CD4-positive, alpha-beta T cell treated with Interleukin-6 for 4 hours (primary cell): ENCODE results near the gene ADGRF3.
"Not testable (repeated sequence)": the region's sequence is repeated elsewhere in the genome, so short reads cannot be mapped to it uniquely, and the experiment has no call there.

Experiments
- DNase-seq: peaks from one replicate; pipeline ENCODE4 v3.0.0-alpha.2; 2020; ENCODE audit warnings: mixed read lengths

Gene ADGRF3

DNA sequence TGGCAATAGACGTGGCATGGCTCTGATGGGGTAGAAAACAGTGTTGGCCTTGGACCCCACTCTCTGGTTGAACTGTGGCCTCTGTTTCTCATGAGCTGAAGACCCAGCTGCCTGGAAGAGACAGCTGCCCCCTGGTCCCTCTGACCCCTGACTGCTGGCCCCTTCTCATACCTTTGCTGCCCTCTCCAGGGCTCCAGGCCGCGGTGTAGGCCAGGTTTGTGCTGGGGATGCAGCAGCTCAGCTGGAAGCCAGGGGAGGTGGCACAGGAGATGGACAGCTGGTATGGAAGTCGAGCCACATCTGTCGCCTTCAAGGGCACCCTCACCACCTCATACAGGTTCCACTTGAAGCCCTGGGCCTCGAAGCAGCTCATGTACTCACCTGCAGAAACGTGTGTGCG, 32.3 kb downstream of the ADGRF3 start:
- no peak for DNase-seq

DNA sequence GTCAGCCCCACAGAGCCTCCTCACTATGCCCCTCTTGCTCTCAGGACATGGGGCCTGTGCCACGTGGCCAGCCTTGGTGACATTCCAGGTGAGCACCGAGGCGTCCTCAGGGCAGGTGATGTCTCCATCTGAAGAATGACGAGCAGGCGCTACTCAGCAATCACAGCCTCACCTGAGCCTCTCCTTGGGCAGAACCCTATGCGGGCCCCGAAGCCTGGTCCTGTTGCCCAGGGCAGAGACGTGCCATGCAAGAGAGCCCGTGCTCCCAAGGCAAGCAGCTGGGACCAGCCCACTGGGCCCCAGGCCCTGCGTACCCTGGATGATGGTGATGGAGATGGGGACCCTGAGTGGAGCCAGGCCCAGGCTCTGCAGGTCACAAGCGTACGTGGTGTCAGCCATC, 33.1 kb downstream of the ADGRF3 start:
- no peak for DNase-seq

DNA sequence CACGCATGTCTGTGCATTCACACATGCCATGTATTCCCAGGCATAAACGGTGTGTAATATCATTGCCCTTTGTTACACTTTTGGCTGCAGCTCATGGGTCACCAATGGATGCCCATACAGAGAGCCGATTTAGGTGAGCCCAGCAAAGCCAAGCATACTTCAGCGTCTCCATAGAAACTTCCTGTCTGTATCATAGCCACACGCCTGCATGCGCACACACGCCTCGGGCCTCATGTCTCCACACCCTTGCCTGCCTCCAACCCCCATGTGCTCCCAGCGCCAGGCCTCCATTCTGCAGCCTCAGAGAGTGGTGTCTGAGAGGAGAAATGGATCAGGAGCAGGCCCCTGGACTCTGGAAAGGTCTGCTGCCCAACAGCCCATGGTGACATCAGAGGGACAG, 34.1 kb downstream of the ADGRF3 start:
- DNase-seq, result no peak

DNA sequence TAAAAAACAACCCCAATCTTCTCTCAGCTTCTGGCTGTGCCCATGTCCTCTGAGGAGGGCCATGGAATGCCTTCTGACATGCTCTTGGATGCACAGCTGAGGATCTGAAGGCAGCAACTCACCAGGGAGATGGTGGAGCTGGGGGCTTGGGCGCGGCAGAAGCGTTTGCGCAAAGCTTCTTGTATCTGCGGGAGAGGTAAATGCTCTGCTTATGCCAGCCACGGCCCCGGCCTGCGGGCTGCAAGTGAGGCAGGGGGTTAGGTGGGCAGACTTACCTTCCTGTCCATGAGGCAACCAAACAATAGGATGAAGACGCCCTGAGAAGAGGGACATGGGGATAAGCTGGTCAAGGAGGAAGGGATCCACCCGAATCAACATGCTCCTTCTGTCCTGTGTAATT, 36.7 kb downstream of the ADGRF3 start:
- DNase-seq, result no peak

DNA sequence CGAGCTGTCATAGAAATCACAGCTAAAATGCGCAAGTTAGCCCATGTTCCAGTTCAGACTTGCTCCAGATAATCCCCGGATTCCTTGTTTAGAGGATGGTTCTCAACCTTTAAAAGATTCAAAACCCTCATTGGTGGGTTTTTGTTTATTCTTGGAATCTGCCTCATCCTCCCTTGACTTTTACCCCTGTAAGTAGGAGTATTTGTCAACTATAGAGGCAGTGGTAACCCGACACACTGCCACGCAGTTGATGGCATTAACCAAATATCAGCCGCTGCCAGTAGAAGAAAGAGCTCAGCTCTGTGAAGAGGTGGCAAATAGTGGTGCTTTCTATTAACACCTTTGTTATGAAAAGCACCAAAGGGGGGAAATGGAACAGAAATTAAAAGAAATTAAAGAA, 41.0 kb downstream of the ADGRF3 start:
- DNase-seq, result no peak

DNA sequence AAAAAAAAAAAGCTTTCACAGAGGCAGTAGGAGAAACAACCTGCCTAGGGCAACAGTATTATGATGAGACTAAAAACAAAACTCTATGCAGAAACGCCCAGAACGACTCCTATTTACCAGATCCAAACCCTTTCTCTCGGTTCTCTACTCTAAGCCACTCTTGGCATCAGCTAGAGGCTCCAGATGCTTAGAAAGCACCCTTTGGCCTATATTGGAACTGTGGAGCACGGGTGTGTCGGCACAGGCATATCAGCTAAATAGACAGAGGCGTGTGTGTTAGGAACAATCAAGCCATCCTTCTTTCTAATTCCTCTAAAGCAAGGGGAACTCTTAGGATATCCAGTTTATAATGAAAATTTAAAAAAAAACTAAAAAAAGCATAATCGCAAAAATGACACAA, 41.5 kb downstream of the ADGRF3 start:
- DNase-seq, result not testable (repeated sequence)

DNA sequence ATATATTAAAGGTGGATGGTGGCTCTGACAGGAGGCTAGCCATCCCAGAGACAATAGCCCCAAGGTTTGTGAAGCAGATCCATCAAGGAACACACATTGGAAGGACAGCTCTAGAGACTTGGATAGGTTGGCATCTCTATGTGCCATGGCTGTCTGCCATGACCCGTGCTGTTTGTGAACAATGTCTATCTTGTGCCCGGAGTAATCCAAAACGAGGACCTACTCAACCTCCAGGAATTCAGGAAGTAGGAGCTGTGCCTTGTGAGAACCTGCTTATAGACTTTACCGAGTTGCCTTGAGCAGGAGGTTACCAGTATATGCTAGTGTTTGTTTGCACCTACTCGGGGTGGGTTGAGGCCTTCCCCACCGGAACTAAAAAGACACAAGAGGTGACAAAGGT, 43.7 kb downstream of the ADGRF3 start:
- no peak for DNase-seq

DNA sequence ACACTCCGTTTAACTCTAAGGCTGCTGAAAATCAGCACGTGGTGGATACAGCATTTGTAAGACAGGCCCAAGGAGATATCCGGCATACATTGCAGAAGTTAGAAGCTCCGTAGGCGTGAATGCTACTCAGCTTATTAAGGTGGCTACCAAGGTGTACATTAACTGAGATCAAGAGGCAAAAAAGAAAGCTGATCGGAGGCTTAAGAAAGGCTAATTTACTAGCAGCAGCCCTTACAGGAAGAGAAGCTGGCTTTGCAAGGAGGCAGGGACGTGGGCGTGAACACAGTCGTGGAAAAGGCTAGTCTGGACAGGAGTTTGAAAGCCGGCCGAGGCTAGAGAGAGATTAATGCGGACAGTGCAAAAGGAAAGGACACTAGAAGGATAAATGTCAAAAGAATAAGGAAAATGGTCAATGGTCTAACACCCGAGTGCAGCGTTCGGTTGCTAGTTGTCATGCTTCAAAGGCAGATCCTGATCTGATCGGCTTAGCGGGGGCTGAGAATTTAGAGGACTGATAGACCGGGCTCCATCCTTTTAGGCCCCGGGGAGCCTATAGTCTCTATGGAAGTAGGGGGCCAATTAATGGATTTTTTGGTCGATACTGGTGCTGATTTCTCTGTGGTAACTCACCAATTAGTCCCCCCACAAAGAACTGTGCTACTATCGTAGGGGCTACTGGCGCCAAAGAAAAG, 46.2 kb downstream of the ADGRF3 start:
- DNase-seq, result peak; percentile 35

DNA sequence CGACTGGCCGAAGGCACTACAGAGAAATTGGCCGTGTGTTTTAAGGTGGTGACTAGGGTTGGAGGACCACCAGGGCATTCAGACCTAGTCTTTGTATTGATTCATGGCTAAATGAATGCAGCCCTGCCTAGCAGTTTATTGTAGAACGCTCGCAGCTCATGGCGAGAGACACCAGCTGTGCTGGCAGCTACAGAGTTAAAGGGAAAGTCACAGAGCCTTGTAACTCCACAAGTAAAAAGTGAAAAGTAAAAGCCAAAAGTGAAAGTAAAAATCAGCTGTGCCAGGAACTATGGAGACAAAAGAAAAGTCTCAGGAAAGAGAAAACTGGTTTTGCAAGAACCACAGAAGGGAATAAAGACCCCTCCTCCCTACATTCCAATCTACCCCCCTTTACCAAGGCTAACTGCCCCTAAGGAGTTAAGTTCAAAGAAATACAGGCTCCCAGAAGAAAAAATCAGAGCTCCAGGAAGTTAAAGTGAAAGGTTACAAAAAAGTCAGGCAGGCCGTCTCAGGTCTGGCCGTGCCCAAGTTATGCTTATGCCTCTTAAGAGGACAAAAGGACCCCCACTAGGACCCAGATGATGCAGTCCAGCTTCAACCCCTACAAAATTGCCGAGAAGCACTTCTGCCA, 47.0 kb downstream of the ADGRF3 start:
- DNase-seq, result peak; percentile 34

DNA sequence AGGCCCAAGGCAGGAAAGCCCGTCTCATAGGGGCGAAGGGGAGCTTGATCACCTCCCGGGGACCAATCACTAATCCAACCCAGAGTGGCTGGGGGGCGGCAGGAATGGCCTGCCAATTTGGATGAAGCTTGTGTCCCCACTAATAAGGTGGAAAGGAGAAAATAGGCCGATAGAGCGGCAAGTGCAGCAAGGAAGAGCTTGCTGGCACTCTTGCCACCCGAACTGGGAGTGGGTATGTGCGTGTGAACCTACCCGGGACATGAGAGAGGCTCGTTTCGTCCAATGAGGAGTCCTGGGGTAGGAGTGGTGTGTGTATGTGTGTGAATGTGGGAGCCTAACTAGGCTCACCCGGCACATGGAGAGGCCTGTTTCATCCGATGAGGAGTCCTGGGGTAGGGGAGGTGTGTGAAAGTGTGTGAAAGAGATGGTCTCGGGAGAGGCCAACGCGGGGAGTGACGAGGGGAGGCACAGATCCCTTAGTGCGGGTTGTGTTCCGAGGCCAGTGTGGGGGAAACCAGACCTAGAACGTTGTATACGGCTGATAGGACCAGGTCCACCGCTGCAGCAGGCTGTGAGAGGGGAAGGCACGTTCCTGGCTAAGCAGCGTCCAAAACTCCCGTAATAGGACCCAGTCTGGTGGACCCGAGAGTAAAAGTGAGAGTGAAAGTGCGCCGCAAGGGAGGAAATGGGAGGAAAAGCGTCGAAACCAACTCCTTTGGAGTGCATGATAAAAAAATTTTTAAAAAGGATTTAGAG, 47.8 kb downstream of the ADGRF3 start:
- peak; percentile 66 for DNase-seq

DNA sequence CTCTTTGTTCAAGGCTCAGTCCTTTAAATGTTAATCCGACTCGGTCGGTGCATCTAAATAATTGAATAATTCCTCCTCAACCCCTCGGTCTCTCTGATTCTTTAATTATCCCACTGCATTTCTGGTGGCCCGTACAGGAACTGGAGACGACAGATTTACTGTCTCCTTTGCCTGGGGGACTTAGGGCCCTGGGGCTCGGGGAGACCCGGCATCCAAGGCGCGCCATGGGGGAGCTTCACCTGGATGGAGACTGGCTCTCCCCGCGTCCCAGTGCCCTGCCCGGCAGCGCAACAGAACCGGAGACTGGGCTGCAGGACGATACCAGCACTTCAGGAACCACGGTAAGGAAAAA, 48.3 kb downstream of the ADGRF3 start:
- no peak for DNase-seq

DNA sequence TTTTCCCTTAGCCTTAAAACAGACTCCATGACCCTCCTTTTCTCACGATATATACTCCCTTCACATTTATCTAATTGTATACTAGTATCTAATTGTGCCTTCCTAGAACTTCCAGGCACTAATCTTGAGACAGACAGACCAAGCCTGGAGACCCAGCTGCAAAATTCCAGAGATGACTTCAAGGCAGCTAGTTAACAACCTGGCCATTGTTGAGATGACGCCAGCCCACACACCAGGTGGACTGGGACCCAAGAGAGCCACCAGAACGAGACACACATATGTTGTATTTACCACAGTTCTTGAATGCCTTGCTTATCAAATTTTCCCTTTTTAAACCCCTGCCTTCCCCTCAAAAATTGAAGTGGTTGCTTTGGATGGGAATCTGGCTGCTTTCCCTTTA, 49.5 kb downstream of the ADGRF3 start:
- no peak for DNase-seq

DNA sequence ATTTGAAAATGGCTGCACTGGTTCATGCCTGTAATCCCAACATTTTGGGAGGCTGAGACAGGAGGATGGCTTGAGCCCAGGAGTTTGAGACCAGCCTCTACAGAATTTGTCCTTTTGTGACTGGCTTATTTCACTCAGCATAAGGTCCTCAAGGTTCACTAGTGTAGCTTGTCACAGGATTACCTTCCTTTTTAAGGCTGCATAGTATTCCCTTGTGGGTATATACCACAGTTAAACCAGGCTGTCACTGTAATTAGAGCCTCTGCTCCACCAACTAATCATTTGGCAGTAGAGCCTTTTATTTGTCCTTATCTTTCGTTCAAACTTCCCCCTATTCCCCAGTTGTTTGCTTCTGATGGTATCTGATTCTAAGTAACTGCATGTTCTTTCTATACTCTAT, 51.1 kb downstream of the ADGRF3 start:
- DNase-seq, result no peak

DNA sequence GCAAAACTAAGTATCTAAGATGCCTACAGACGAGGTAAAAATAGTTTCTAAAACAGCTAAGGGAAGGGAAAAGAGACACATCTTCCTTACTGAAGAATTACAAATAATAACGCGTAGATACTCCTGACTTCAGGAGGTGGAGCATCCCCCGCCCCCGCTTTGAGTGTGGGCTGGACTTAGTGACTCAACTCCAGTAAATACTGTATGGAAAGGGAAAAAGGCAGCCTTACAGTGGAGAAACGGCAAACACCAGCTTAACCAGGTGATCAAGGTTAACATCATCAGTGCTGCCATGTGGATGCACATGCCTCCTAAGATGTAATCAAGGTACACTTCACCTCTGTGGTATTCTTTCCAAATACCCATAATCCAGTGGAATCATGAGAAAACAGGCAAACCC, 53.9 kb downstream of the ADGRF3 start:
- no peak for DNase-seq

DNA sequence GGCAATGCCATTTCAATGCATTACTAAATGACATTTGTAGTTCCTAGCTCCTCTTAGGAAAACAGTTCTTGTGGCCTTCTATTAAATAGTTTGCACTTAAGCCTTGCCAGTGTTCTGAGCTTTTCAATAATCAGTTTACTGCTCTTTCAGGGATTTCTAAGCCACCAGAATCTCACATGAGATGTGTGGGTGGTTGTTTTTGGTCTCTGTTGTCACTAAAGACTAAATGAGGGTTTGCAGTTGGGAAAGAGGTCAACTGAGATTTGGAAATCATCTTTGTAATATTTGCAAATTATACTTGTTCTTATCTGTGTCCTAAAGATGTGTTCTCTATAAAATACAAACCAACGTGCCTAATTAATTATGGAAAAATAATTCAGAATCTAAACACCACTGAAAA, 56.6 kb downstream of the ADGRF3 start:
- no peak for DNase-seq

DNA sequence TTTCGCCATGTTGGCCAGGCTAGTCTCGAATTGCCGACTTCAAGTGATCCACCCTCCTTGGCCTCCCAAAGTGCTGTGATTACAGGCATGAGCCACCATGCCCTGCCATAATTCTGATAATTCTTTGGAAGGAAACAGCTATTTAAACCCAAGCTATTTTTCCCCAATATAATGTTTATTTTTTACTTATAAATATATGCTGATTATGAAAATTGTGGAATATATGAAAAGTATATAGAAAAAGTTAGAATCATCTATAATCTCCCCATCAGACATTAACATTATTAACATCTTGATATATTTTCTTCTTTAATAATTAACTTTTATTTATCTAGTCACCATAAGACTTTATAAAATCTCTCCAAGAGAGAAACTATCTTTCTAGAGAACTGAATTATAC, 60.7 kb downstream of the ADGRF3 start:
- no peak for DNase-seq

DNA sequence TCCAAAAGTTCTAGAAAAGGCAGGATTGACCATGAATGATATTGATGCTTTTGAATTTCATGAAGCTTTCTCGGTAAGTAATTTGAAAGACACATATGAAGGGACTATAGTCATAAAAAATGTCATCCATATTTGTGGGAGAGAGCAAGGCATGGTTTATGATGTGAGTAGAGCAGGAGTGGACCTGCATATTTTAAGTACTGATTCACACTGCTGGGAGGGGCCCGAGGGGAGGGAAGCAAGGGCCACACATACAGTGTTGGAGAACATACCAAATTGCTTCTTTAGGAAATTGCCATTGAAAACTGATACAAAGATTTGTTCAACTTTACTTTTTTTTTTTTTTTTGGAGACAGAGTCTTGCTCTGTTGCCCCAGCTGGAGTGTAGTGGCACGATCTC, 62.5 kb downstream of the ADGRF3 start:
- DNase-seq, result no peak

DNA sequence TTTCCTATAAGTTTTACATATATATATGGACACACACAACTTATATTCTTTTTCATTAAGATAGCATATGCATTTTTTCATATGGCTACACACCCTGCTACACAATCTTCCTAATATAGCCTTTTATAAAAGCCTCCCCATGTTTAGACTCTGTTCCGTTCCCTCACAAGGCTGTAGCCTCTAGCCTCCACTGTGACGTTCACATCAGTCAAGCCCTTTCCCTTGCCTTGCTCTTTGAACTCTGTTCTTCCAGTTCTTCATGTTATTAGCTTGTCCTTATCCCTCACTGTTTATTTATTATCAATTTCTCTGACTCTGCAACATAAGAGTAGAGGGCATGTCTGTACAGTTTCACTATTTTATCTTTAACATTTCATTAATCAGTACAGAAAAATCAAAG, 63.0 kb downstream of the ADGRF3 start:
- no peak for DNase-seq

DNA sequence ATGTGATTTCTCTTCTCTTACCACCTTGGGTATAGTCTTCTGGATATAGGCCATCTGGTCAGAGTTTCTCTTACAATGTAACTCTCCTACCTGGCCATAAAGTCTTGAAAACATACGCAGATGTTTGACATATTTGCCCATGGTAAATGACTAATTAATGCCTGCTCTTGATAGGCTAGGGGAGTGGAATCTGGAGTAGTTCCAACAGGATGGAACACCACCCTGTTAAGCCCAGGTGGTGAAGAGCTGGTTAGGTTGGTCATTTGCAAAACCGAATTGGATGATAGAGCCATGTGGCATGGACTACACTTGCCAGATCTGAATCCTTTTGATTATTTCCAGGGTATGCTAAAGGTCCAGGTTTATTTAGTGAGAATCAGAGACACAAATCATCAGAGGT, 65.4 kb downstream of the ADGRF3 start:
- DNase-seq, result no peak

DNA sequence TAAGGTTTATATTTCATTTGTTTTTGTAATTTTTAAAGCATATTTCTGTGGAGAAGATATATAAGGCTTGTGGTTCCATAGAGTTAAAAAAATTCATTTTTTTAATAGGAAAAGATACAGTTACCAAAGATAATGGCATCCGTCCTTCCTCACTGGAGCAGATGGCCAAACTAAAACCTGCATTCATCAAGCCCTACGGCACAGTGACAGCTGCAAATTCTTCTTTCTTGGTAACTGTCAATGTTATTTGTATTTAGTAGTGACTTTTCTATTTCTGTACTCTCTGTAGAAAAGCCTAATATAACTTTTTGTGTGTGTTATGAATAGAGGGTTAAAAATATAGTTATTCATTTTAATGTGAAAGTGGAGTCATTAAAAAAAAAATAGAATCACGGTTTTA, 66.7 kb downstream of the ADGRF3 start:
- no peak for DNase-seq

DNA sequence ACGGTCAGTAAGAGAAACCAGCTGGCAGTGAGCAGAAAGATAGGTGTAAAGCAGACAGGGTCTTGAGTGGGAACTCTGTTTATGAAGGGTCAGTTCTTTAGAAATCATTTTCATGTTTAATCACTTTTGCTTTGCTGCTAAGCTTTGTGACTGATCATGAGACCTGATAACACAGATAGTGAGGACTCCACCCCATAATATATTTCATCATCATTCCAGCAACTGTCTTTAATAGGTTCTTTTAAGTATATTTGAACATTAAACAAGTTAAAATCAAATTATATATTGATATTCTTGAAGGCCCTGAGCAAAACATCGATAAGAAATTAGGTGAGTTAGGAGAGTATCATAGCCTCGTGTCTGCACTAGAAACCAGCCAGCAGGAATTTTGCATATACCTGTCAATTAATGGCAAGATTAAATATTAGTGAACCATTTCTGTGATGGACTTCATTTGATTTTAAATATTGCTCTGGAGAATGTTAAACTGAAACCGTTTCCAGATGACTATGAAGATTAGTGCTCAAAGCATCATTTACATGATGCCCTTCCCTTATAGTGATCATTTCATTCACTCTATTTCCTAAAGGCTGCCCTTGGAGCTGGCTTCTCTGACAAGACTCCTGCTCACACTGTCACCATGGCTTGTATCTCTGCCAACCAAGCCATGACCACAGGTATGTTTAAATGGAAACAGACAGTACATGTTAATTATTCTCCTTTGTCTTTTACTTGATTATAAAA, 69.9 kb downstream of the ADGRF3 start:
- no peak for DNase-seq

DNA sequence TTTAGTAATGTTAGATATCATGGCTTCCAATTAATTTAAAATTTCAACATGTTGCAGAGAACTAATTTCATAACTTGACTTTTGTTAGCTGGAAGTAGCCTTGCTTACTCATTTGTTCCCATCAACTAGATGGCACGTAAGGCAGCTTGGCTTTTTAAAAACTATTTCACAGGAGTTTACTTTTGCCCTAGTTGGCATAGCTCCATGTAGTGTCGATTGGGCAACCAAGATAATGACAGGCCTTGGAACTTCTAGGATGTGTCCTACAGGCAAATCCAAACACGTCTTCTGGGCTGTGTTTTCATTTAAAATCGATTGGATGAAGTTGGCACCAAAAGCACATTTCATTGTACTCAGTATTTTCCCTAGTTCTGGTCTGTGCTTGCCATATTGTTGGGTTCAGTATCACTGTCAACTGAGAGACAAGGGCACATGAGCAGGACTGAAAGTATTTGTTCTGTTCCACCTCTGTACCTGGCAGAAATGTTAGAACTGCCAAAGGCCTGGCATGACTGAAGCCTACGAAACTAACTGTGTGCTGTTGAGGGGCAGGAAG, 72.5 kb downstream of the ADGRF3 start:
- DNase-seq, result no peak

DNA sequence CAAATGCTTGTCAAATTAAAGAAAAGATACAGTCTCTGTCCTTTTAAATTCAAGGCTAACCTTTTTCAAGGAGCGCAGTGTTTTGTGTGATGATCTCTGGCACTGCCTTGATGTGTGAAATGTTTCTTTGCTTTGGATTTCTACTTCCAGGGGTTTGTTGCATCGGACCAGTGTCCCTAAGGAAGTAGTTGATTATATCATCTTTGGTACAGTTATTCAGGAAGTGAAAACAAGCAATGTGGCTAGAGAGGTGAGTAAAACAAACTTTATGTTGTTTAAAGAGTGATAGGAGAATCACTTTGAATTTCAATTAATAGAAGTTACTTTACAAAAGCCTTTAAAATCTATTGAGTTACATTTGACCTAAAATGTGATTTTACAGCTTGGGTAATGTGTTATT, 73.1 kb downstream of the ADGRF3 start:
- no peak for DNase-seq
